A673 (cell line): ENCODE results near the gene UBE2G1.

Experiments used
- CTCF ChIP-seq: fragments of 300-800, 200-600 bp; sonication (generic); conservative IDR thresholded peaks from 2 replicates; pipeline ENCODE4 v1.5.1; 2017; ENCODE audit warnings: low read depth, mild to moderate bottlenecking, antibody characterized with exemption, low read length, moderate library complexity, mixed read lengths
- EZH2 ChIP-seq: fragments of 200-600 bp; sonication (generic); IDR thresholded peaks from 2 replicates; pipeline ENCODE4 v1.6.1; 2017; ENCODE audit warnings: borderline replicate concordance, low read depth, mild to moderate bottlenecking, mixed read lengths, antibody characterized with exemption, low read length; ENCODE audit not compliant: poor library complexity, severe bottlenecking

GRCh38 chr17:4314179-4314578, 52.3 kb downstream of the UBE2G1 start:
- no peak for TF ChIP-seq CTCF
- TF ChIP-seq EZH2: no peak
